Activated CD4-positive, alpha-beta T cell treated with anti-CD3 and anti-CD28 coated beads, Interleukin-2, amount 50 U/mL, for 16 hours (primary cell): ENCODE measurements around the gene C17orf100.
"Not testable (repeated sequence)": the region's sequence is repeated elsewhere in the genome, so short reads cannot be mapped to it uniquely, and the experiment has no call there.

Experiments
- DNase-seq: peaks from one replicate; pipeline ENCODE4 v3.0.0-alpha.2; 2020

The C17orf100 gene

DNA sequence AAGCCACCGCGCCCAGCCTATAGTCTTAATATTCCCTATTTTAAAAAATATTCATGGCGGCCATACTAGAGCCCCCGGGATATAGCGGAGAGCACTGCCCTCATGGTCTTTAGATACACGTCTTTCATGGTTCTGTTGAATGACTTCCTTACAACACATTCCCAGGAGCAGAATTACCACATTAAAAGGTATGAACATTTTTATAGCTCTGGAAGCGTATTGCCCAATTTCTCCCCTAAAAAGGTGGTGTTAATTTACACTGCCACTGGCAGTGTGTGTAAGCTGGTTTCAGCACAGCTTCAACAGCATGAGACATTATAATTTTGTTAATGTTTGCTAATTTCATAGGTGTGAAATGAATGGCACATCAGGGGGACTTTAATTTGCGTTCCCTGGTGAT, 19.0 kb downstream of the C17orf100 start:
- no peak for DNase-seq

- no peak for DNase-seq
These were observed 19.4 kb downstream of the C17orf100 start for GRCh38 chr17:6670999-6671398.

- DNase-seq, result no peak
These were observed 19.9 kb downstream of the C17orf100 start for GRCh38 chr17:6671431-6671830.

GRCh38 chr17:6674586-6674985, 23.0 kb downstream of the C17orf100 start:
- DNase-seq, result no peak

DNA sequence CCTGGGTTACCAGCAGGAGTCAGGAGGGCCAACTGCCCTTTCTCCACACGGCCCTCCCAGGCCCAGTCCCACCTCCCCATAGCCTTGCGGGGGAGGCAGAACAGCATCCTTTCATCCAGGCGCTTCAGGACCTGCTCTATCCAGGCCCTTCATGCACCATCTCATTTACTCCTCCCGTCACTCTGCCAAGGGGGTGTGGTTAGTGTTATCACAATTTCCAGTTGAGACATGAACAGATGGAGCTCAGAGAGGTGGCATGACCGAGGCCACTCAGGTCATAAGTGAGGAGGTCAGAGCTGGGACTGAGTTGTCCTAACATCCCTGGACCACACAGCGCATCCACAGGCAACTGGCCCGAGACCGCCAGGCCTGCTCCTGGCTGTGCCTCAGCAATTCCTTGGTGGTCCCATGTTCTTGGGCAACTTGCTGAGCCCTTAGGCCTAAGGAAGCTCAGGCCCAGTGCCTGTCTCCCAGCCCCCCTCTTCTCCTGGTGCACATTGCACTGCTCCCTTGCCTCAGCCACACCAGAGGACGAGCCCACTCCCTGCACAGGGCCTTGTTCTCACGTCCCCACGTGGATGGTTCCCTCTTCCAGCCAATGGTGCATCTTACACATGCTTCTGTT, 23.8 kb downstream of the C17orf100 start:
- DNase-seq, result no peak

DNA sequence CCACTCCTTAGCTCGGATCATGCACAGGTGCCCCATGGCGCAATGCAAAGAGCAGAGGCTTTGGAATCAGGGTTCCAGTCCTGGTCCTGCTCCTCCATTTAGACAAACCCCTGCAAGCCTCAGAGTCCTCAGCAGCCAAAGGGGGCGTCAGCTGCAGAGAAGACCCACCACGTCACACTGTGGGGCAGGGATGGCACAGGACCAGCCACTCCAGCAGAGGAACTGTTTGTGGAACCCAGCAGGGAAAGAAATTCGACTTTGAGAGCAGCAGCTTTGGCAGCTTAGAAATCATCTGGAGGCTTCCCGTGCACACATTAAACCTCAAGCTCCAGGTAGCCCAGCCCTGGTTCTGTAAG, 25.2 kb downstream of the C17orf100 start:
- no peak for DNase-seq

DNA sequence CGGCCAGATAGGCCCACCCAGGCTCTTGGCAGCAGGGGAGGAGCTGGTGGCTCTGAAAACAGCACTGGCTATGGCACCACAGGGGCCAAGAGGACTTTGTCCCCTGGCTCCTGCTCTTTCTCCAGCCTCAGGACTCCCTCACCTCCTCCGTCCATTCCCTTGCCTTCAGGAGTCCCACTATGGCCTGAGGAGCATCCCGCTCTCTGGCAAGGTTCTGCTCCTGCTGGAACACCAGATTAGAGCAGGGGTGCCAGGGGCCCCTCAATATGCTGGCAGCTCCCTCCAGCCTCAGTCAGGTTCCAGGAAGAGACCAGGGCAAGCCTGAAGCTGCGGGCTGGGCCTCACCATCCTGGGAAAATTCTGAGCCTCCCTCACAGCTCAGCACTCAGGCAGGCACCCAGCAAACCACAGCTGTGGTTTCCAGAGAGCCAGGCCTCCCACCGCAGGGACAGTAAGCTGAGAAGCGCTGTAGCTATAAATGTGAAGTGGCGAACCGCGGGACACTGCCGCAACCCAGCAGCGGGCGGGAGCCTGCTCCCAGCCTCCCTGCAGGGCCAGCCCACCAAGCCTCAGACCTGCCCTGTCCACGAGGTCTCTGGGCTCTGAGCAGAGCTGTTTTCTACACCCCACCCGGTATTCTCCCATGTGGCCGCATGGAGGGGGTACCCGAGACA, 25.7 kb downstream of the C17orf100 start:
- DNase-seq, result peak; percentile 31

GRCh38 chr17:6677946-6678345, 26.4 kb downstream of the C17orf100 start:
- no peak for DNase-seq

GRCh38 chr17:6679241-6679640, 27.7 kb downstream of the C17orf100 start:
- DNase-seq, result no peak

GRCh38 chr17:6681176-6681575, 29.6 kb downstream of the C17orf100 start:
- DNase-seq, result no peak

DNA sequence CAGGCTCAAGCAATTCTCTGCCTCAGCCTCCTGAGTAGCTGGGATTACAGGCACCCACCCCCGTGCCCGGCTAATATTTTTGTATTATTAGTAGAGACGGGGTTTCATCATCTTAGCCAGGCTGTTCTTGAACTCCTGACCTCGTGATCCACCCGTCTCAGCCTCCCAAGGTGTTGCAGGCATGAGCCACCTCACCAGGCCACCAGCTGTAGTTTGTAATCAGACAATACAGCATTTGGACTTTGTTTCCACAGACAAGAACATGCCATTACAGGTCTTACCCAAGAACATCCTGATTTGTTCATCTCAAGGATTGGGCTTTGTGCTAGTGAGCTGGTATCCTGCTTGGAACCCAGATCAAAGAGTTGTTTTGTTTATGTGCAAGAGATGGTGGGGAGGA, 30.1 kb downstream of the C17orf100 start:
- DNase-seq, result no peak

DNA sequence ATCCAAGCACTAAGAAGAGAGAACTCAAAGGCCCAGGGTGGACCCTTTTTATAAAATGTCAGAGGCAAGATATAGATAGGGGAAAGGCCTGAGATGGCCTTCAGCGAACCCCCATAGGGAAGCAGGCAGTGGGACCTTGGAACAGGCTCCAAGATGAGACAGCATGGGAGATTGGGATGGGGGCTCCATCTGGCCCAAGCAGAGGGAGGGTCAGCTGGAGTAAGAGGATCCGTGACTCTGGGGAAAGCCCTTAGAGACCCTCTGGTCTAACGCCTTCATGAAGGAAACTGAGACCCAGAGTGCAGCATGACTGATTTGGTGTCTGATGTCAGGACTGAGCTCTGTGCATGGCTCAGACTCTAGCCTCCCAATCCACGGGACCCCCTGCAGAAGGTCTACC, 30.8 kb downstream of the C17orf100 start:
- DNase-seq, result no peak

DNA sequence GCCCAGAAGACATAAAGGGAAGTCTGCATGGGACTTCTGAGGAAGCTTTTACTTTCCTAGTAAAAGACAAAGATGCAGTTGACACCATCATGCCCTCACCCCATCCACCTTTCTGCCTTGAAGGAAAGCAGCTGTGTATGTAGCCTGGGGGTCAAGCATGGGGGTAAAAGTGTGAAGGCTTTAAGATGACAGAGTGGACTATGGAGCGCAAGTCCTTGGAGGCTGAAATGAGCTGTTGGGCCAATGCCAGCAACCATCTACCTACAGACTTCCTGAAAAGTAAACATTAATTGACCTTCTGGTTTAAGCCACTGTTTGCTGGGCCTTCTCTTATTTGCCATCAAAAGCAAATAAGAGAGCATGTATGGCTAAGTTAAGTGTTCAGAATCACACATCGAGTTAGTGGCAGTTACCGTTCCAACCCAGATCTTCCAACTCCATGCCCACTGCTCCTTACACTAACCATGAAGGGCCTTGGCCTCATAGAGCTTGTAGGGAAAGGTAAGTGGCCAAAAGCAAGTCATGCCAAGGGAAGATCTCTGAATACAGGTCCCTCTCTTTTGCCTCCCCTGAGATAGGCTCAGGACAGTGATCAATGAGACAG, 31.6 kb downstream of the C17orf100 start:
- no peak for DNase-seq

DNA sequence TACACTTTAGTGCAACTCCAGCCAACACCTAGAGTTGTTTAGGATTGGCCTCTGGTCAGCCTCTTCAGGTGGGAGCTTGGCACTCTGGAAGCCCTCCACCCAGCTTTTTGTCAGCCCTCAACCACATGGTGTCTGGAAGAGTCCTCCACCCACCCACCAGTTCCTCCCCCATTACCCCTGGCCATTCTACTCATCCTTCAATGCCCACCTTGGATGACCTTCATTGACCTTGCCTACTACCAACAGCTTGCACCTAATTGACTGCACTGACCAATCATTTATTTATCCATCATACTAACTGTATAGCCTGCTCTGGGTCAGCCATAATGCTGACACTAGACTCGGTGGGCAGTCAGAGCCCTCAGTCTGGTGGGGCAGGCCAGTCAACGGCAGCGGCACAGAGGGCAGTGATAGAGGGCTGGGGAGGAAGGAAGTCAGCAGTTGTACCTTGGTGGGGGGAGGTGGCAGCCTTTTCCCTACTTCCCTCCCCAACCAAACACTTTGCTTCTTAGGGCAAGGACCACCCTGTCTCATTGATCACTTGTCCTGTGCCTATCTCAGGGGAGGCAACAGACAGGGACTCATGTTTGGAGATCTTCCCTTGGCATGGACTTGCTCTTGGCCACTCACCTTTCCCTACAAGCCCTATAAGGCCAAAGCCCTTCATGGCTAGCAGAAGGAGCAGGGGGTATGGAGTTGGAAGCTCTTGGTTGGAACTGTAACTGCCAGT, 32.3 kb downstream of the C17orf100 start:
- DNase-seq, result no peak

GRCh38 chr17:6684460-6684783, 32.9 kb downstream of the C17orf100 start:
- DNase-seq, result no peak

GRCh38 chr17:6684881-6685767, 33.6 kb downstream of the C17orf100 start:
- no peak for DNase-seq

GRCh38 chr17:6686026-6686425, 34.5 kb downstream of the C17orf100 start:
- DNase-seq, result no peak

DNA sequence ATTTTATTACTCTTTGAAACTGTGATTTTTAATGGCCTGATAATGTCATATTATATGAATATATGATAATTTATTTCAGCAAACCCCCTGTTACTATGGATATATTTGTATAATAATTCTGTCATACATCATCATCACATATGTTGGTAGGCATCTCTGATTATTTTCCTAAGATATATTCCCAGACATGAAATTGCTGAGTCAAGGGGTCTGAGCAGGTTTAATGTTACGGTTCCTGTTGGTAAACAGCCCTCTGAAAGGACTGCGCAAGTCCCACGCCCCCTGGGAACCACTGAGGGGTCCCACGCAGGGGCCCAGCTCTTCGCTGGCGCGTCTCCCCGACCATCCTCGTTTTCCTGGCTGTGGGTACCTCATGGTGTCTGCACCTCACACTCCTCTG, 37.4 kb downstream of the C17orf100 start:
- DNase-seq, result no peak

- no peak for DNase-seq
These were observed 39.1 kb downstream of the C17orf100 start for GRCh38 chr17:6690641-6691040.

DNA sequence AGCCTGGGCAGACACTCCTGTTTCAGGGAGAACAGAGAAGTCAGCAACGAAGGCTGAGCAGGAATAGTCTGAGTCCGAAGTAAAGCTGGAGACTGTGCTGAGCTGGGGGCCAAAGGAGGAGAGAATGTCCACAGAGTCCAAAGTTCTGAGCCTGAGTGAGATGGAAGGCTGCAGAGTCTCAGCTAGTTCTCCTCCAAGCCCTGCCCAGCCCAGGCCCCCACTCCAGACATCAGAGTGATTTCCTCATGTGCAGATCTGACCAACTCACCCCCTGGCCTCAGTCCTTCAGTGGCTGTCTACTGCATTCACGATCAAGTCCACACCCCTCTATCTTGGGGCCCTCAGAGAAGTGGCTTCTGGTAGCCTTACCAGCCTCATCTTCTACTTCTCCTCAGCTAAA, 40.0 kb downstream of the C17orf100 start:
- DNase-seq, result no peak

GRCh38 chr17:6691958-6692357, 40.4 kb downstream of the C17orf100 start:
- not testable (repeated sequence) for DNase-seq

DNA sequence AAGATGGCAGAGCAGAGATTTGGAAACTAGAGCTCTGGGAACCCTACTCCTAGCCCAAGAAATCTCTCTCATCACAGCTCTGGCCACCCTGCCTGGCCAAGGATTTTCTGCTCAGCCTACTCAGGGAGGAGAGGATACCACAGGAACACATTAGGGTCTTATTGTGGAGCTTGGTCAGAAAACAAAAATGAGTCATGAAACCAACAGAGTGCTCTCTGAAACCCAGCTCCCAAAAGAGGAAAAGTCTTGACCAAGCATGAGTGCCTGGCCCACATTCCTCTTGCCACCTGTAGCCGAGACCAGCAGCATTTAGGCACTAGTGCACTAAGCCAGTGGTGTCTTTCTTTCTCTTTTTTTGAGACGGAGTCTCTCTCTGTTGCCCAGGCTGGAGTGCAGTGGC, 43.5 kb downstream of the C17orf100 start:
- no peak for DNase-seq

DNA sequence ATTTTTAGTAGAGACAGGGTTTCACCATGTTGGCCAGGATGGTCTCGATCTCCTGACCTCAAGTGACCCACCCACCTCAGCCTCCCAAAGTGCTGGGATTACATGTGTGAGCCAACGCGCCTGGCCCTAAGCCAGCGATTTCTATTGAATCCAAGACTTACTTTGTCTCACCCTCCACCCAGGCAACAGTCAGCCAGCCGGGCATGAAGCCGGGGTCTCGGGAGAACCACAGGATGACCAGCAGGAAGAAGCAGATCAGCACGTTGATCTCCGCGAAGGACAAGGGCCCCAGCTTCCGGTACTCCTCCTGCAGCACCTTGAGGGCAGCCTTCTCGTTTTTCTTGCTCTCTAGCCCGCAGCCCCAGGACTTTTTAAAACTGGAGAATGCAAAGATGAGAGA, 44.0 kb downstream of the C17orf100 start:
- DNase-seq, result no peak
